Activated B cell treated with CpG ODN at 0.5 μM for 24 hours (primary cell): ENCODE measurements around the gene FLT1. TPM values are rescaled to one million over a fixed set of nuclear protein-coding genes. Genes with fewer than 3 reads are reported as not detected.

Experiments
- ATAC-seq: fragments of 200-7000 bp; cut with Tn5 transposase; one replicate; pipeline ENCODE4 v1.10.0; 2021; ENCODE audit warnings: low read depth, mild to moderate bottlenecking, moderate library complexity
- CTCF ChIA-PET: fragments of 350-600 bp; sonication (Branson Sonifier 250); formaldehyde crosslinking; loops from one replicate; lab custom pipeline; 2021; ENCODE audit warnings: antibody characterized with exemption; lab: Charles Lee
- POLR2A ChIA-PET: fragments of 350-600 bp; sonication (Branson Sonifier 250); formaldehyde crosslinking; loops from one replicate; lab custom pipeline; 2021; ENCODE audit warnings: antibody characterized with exemption; lab: Charles Lee
- DNase-seq: peaks from one replicate; pipeline ENCODE4 v3.0.0; 2022
- H3K27ac Mint-ChIP-seq: one replicate; pipeline ENCODE4 v1.8.0; 2020; ENCODE audit warnings: mixed read lengths
- H3K27me3 Mint-ChIP-seq: one replicate; pipeline ENCODE4 v1.8.0; 2021; ENCODE audit warnings: mixed read lengths
- H3K36me3 Mint-ChIP-seq: one replicate; pipeline ENCODE4 v1.8.0; 2021; ENCODE audit warnings: low read depth, mixed read lengths
- H3K4me1 Mint-ChIP-seq: one replicate; pipeline ENCODE4 v1.8.0; 2021; ENCODE audit warnings: mixed read lengths
- H3K4me3 Mint-ChIP-seq: one replicate; pipeline ENCODE4 v1.8.0; 2020; ENCODE audit warnings: mild to moderate bottlenecking, mixed read lengths
- H3K9me3 Mint-ChIP-seq: one replicate; pipeline ENCODE4 v1.8.0; 2020; ENCODE audit warnings: mixed read lengths
- intact Hi-C: fragments of 100-400 bp; cut with micrococcal nuclease; formaldehyde crosslinking; loops from one replicate; pipeline ENCODE4 v1.15.1; 2024
- total RNA-seq: library from RNA; stranded (reverse); gene quantifications from 2 replicates; pipeline ENCODE4 v1.2.3, GENCODE V29; 2022
- TF ChIP-seq, protein P1 (sequence below): fragments of 200-600 bp; IDR thresholded peaks from one replicate; pipeline ENCODE4 v1.8.0; 2022; ENCODE audit warnings: antibody characterized with exemption, mild to moderate bottlenecking

Gene FLT1
- total RNA-seq, 1 donor from 2014 or later, result 1.3 TPM

DNA sequence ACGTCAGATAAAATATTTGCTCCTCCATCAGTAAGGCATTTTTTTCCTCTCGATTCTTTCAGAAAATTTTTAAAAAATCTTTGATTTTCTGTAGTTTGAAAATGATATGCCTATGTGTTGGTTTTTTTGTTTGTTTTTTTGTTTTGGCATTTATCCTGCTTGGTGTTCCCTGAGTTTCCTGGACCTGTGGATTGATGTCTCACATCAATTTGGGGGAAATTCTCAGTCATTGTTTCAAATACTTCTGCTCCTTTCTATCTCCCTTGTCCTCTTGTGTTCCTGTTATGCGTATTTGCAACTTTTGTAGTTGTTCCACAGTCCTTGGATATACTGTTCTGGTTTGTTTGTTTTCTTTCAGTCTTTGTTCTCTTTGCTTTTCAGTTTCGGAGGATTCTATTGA is 18.8 kb upstream of the FLT1 start:
- TF ChIP-seq, protein P1, sequence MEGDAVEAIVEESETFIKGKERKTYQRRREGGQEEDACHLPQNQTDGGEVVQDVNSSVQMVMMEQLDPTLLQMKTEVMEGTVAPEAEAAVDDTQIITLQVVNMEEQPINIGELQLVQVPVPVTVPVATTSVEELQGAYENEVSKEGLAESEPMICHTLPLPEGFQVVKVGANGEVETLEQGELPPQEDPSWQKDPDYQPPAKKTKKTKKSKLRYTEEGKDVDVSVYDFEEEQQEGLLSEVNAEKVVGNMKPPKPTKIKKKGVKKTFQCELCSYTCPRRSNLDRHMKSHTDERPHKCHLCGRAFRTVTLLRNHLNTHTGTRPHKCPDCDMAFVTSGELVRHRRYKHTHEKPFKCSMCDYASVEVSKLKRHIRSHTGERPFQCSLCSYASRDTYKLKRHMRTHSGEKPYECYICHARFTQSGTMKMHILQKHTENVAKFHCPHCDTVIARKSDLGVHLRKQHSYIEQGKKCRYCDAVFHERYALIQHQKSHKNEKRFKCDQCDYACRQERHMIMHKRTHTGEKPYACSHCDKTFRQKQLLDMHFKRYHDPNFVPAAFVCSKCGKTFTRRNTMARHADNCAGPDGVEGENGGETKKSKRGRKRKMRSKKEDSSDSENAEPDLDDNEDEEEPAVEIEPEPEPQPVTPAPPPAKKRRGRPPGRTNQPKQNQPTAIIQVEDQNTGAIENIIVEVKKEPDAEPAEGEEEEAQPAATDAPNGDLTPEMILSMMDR, result no peak
- ATAC-seq, result no peak
- no peaks in the 10 kb centered on the region for H3K36me3 Mint-ChIP-seq
- peaks cover 14% of the 10 kb centered on the region for H3K27me3 Mint-ChIP-seq
- ChIA-PET POLR2A (no interaction called here), CTCF (no interaction called here)
- no peak overlapping the region for H3K4me3 Mint-ChIP-seq
- no peaks in the 10 kb centered on the region for H3K9me3 Mint-ChIP-seq
- H3K27ac Mint-ChIP-seq, result no peak overlapping the region
- H3K4me1 Mint-ChIP-seq, result no peaks in the 10 kb centered on the region
- intact Hi-C loops, result no loop called here
- no peak for DNase-seq

DNA sequence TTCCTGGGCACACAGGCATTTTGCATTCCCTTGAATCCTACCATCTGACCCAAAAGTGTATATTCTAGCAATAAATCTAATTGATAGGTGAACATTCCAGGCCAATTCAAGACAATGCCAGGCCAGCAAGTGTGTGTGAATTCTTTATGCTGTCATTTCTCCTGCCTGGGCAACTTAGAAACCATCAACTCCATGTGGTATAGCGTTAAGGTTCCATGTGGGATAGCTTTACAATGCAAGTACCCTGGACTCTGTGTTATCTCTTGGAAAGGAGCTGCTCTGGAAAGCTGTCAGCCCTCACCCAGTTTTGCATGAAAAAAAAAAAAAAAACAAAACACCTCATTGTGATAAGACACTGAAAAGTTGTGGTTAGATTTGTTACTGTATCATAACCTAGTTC is 15.6 kb upstream of the FLT1 start:
- Mint-ChIP-seq H3K9me3 (no peaks in the 10 kb centered on the region), H3K4me3 (no peak overlapping the region), H3K36me3 (no peaks in the 10 kb centered on the region), H3K27ac (no peak overlapping the region), H3K27me3 (no peaks in the 10 kb centered on the region), H3K4me1 (peaks cover 1% of the 10 kb centered on the region)
- ChIA-PET POLR2A (no interaction called here), CTCF (no interaction called here)
- no peak for DNase-seq
- intact Hi-C loops, result no loop called here
- TF ChIP-seq, protein P1, result no peak
- ATAC-seq, result no peak

DNA sequence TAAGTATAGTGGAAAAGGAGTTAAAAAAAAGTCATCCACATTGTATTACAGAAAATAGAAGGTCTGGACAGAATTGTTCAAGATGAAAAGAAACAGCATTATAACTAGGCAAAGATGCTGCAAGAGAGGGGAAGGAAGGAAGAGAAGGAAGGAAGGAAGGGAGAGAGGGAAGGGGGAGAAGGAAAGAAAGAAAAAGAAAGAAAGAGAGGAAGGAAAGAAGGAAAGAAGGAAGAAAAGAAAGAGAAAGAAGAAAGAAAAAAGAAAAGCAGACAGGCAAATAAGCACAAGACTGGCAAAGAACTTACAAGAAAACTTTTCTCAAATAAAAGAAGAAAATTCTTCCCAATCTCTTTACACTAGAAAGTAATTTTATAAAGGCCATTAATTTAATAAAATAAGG is 15.1 kb upstream of the FLT1 start:
- TF ChIP-seq, protein P1, result no peak
- ATAC-seq, result no peak
- intact Hi-C loops, result no loop called here
- no peak overlapping the region for H3K4me3 Mint-ChIP-seq
- ChIA-PET POLR2A (no interaction called here), CTCF (no interaction called here)
- no peaks in the 10 kb centered on the region for H3K9me3 Mint-ChIP-seq
- no peak overlapping the region for H3K27ac Mint-ChIP-seq
- peaks cover 3% of the 10 kb centered on the region for H3K4me1 Mint-ChIP-seq
- DNase-seq, result no peak
- no peaks in the 10 kb centered on the region for H3K27me3 Mint-ChIP-seq
- H3K36me3 Mint-ChIP-seq, result no peaks in the 10 kb centered on the region

DNA sequence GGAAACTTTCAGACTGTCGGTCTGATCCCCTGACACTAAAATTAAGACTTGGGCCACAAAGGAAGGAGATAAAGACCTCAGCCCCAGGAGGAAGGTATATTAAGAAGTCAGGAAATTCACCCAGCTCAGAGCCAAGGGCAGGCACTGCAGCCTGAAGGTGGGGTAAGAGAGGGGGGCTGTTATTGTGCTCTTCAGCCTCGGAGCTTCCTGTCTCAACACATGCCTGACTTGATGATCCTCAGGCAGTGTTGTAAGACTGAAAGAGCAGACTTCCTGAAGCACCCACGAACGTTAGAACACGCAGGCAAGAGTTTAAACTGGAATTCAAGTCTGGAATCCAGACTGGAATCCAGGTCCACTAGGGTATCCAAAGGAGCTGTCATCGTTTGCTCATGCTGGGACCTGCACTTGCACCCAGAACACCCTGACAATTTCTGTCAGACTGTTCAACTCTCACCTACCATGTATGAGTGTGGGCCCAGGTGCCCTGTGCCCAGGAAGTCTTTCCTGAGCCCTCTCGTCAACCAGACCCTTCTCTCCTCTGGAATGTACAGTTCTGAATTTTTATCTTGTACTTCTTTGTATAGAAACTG is 10.7 kb upstream of the FLT1 start:
- POLR2A ChIA-PET, result no interaction called here
- no peak overlapping the region for H3K4me3 Mint-ChIP-seq
- no peak for DNase-seq
- H3K9me3 Mint-ChIP-seq, result no peaks in the 10 kb centered on the region
- no peak overlapping the region for H3K27ac Mint-ChIP-seq
- peaks cover 3% of the 10 kb centered on the region for H3K4me1 Mint-ChIP-seq
- H3K27me3 Mint-ChIP-seq, result peaks cover 4% of the 10 kb centered on the region
- ATAC-seq, result no peak
- TF ChIP-seq, protein P1, result no peak
- no peaks in the 10 kb centered on the region for H3K36me3 Mint-ChIP-seq
- intact Hi-C loops, result no loop called here
- CTCF ChIA-PET, result no interaction called here

DNA sequence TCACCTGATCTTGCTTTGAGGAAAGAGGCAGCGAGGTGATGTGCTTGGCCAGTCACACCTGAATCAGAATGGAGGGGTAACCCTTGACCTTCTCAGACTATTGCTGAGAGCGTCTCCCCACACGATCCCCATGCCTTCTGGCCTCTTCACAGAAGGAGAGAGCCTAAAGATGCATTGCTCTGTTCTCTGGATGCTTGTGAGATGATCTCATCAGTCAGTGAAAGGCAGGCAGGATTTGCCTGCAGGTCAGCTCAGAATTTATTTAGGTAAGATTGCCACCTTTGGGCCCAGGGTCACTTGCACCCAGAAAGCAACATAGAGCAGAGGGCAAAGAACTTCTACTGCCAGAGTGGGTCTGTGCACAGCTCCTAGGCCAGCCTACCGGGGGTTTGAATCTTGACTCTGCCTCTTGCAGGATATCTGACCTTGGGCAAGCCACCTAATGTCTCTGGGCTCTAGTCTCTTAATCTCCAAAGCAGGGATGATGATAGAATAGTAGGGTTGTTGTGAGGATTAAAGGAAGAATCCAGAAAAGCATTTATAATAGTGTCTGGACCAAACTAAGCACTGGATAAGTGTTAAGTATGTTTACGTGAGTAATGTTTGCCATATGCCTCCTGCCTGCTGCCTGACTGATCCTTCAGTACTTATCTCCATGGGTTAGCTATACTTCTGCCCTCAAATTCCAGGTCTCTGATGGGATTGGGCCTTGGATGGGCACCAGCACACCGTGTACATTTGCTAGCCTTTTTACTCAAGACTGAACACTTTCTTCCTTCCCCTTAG is 8.4 kb upstream of the FLT1 start:
- peaks cover 8% of the 10 kb centered on the region for H3K27me3 Mint-ChIP-seq
- H3K9me3 Mint-ChIP-seq, result no peaks in the 10 kb centered on the region
- POLR2A ChIA-PET, result no interaction called here
- no peaks in the 10 kb centered on the region for H3K36me3 Mint-ChIP-seq
- H3K27ac Mint-ChIP-seq, result no peak overlapping the region
- no peak for ATAC-seq
- peaks cover 3% of the 10 kb centered on the region for H3K4me1 Mint-ChIP-seq
- H3K4me3 Mint-ChIP-seq, result no peak overlapping the region
- no peak for DNase-seq
- TF ChIP-seq, protein P1, result no peak
- intact Hi-C loops, result no loop called here
- CTCF ChIA-PET, result no interaction called here
